SK-N-SH treated with all-trans-retinoic acid at 6 μM for 48 hours (cell line): ENCODE data around the gene AMZ1.

Experiments
- ARNTL ChIP-seq: fragments of 450-650 bp; formaldehyde crosslinking; IDR thresholded peaks from 2 replicates; pipeline ENCODE4 v1.5.0; 2020; ENCODE audit warnings: low read depth, mild to moderate bottlenecking, moderate library complexity, borderline replicate concordance
- BACH2 ChIP-seq: fragments of 250-450 bp; sonication (Bioruptor Pico); IDR thresholded peaks from 2 replicates; pipeline ENCODE4 v1.9.0; 2021; ENCODE audit warnings: mild to moderate bottlenecking, borderline replicate concordance
- ESRRG ChIP-seq: fragments of 250-450 bp; sonication (Bioruptor Pico); IDR thresholded peaks from 2 replicates; pipeline ENCODE4 v1.6.1; 2021; ENCODE audit warnings: mild to moderate bottlenecking
- GLIS3 ChIP-seq: fragments of 250-450 bp; sonication (Bioruptor Pico); IDR thresholded peaks from 2 replicates; pipeline ENCODE4 v1.5.0; 2020; ENCODE audit warnings: mild to moderate bottlenecking, moderate library complexity
- ISL1 ChIP-seq: fragments of 250-450 bp; sonication (Bioruptor Pico); IDR thresholded peaks from 2 replicates; pipeline ENCODE4 v2.1.2; 2022; ENCODE audit warnings: mild to moderate bottlenecking, moderate library complexity
- PPARA ChIP-seq: fragments of 250-450 bp; sonication (Bioruptor Pico); IDR thresholded peaks from 2 replicates; pipeline ENCODE4 v1.5.0; 2020; ENCODE audit warnings: mild to moderate bottlenecking, borderline replicate concordance
- RARB ChIP-seq: fragments of 250-450 bp; sonication (Bioruptor Pico); IDR thresholded peaks from 2 replicates; pipeline ENCODE4 v1.8.0; 2021; ENCODE audit warnings: mild to moderate bottlenecking, moderate library complexity
- SNAI2 ChIP-seq: fragments of 250-450 bp; sonication (Bioruptor Pico); IDR thresholded peaks from 2 replicates; pipeline ENCODE4 v1.5.0; 2020; ENCODE audit warnings: mild to moderate bottlenecking, moderate library complexity
- TCF4 ChIP-seq: fragments of 250-450 bp; sonication (Bioruptor Pico); IDR thresholded peaks from 2 replicates; pipeline ENCODE4 v1.8.0; 2021; ENCODE audit warnings: mild to moderate bottlenecking, moderate library complexity, borderline replicate concordance
- ZFP30 ChIP-seq: fragments of 450-650 bp; formaldehyde crosslinking; IDR thresholded peaks from 2 replicates; pipeline ENCODE4 v1.5.0; 2022; ENCODE audit warnings: mild to moderate bottlenecking, moderate library complexity
- TF ChIP-seq, protein P1 (sequence below): fragments of 250-450 bp; sonication (Bioruptor Pico); IDR thresholded peaks from 2 replicates; pipeline ENCODE4 v1.5.1; 2021; ENCODE audit warnings: mild to moderate bottlenecking, moderate library complexity
- TF ChIP-seq, protein P2 (sequence below): fragments of 250-450 bp; sonication (Bioruptor Pico); IDR thresholded peaks from 2 replicates; pipeline ENCODE4 v1.8.0; 2020; ENCODE audit warnings: mild to moderate bottlenecking, moderate library complexity, borderline replicate concordance
- TF ChIP-seq, protein P3 (sequence below): fragments of 250-450 bp; sonication (Bioruptor Pico); IDR thresholded peaks from 2 replicates; pipeline ENCODE4 v1.5.1; 2020; ENCODE audit warnings: low read depth, mild to moderate bottlenecking, moderate library complexity

DNA sequence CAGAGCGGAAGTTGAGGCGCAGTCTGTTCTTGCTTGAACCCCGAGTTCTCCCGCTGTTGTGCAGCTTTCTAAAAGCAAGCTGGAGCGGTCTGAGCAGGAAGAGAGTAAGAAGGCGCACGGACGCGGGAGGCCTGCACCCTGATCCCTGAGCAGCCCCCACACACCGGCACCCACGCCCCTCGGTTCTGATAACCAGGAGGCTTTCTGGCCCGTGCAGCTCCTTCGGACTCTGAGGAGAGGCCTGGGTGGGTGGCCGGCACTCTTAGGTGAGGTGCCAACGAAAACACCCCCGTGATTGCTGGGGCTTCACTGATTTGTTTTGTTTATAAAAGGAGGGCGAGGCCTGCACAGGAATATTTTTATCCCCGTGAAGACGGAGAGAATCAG is 28.9 kb downstream of the AMZ1 start:
- TF ChIP-seq TCF4 (CRISPR knock-in tag) (no peak), GLIS3 (CRISPR knock-in tag) (no peak), ZFP30 (CRISPR knock-in tag) (no peak), ESRRG (CRISPR knock-in tag) (no peak), PPARA (CRISPR knock-in tag) (no peak), RARB (CRISPR knock-in tag) (no peak), ARNTL (CRISPR knock-in tag) (no peak), BACH2 (CRISPR knock-in tag) (no peak), SNAI2 (no peak), ISL1 (CRISPR knock-in tag) (no peak)
- TF ChIP-seq, protein P1, sequence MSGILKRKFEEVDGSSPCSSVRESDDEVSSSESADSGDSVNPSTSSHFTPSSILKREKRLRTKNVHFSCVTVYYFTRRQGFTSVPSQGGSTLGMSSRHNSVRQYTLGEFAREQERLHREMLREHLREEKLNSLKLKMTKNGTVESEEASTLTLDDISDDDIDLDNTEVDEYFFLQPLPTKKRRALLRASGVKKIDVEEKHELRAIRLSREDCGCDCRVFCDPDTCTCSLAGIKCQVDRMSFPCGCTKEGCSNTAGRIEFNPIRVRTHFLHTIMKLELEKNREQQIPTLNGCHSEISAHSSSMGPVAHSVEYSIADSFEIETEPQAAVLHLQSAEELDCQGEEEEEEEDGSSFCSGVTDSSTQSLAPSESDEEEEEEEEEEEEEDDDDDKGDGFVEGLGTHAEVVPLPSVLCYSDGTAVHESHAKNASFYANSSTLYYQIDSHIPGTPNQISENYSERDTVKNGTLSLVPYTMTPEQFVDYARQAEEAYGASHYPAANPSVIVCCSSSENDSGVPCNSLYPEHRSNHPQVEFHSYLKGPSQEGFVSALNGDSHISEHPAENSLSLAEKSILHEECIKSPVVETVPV (CRISPR knock-in tag): no peak
- TF ChIP-seq, protein P2, sequence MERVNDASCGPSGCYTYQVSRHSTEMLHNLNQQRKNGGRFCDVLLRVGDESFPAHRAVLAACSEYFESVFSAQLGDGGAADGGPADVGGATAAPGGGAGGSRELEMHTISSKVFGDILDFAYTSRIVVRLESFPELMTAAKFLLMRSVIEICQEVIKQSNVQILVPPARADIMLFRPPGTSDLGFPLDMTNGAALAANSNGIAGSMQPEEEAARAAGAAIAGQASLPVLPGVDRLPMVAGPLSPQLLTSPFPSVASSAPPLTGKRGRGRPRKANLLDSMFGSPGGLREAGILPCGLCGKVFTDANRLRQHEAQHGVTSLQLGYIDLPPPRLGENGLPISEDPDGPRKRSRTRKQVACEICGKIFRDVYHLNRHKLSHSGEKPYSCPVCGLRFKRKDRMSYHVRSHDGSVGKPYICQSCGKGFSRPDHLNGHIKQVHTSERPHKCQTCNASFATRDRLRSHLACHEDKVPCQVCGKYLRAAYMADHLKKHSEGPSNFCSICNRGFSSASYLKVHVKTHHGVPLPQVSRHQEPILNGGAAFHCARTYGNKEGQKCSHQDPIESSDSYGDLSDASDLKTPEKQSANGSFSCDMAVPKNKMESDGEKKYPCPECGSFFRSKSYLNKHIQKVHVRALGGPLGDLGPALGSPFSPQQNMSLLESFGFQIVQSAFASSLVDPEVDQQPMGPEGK (CRISPR knock-in tag): no peak
- TF ChIP-seq, protein P3, sequence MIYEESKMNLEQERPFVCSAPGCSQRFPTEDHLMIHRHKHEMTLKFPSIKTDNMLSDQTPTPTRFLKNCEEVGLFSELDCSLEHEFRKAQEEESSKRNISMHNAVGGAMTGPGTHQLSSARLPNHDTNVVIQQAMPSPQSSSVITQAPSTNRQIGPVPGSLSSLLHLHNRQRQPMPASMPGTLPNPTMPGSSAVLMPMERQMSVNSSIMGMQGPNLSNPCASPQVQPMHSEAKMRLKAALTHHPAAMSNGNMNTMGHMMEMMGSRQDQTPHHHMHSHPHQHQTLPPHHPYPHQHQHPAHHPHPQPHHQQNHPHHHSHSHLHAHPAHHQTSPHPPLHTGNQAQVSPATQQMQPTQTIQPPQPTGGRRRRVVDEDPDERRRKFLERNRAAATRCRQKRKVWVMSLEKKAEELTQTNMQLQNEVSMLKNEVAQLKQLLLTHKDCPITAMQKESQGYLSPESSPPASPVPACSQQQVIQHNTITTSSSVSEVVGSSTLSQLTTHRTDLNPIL (CRISPR knock-in tag): no peak
